Lower lobe of right lung (tissue), 2 donors: ENCODE results near the gene IQGAP2. TPM values are rescaled to one million over a fixed set of nuclear protein-coding genes. Genes with fewer than 3 reads are reported as not detected.

Experiments used
- ATAC-seq, 2 donors: fragments of 200-7000 bp; cut with Tn5 transposase; one replicate each; pipeline ENCODE4 v1.9.1; 2020 to 2022; ENCODE audit warnings: mild to moderate bottlenecking in 2 of 2, moderate library complexity in 2 of 2
- DNase-seq: peaks from one replicate; pipeline ENCODE4 v3.0.0-alpha.2; 2020
- H3K27ac ChIP-seq: fragments of 200-600 bp; one replicate; pipeline ENCODE4 v1.8.0; 2022
- H3K27me3 ChIP-seq: fragments of 200-600 bp; one replicate; pipeline ENCODE4 v1.8.0; 2022; ENCODE audit warnings: low read depth
- H3K36me3 ChIP-seq: fragments of 200-600 bp; one replicate; pipeline ENCODE4 v1.8.0; 2022; ENCODE audit warnings: mild to moderate bottlenecking
- H3K4me1 ChIP-seq: fragments of 200-600 bp; one replicate; pipeline ENCODE4 v1.8.0; 2022
- H3K4me3 ChIP-seq: fragments of 200-600 bp; one replicate; pipeline ENCODE4 v1.8.0; 2022; ENCODE audit warnings: mild to moderate bottlenecking
- H3K9me3 ChIP-seq: fragments of 200-600 bp; one replicate; pipeline ENCODE4 v1.8.0; 2022
- intact Hi-C: fragments of 100-400 bp; cut with DNase I; formaldehyde crosslinking; loops from one replicate; pipeline ENCODE4 v1.11.0; 2022
- total RNA-seq: library from RNA; stranded (reverse); fragmentation: NEBNext Ultra II Directional; extraction: Animal tissue kit (Norgen Biotek cat#: 25700); gene quantifications from one replicate; pipeline ENCODE4 v1.2.1, GENCODE V29; 2021
- TF ChIP-seq, protein P1 (sequence below): fragments of 200-600 bp; IDR thresholded peaks from one replicate; pipeline ENCODE4 v1.8.0; 2022; ENCODE audit warnings: antibody characterized with exemption, mild to moderate bottlenecking
- donor health status: DM: no; HTN: yes; CAD: no; lungs with severe emphysema.

IQGAP2 gene
- total RNA-seq, 1 donor from 2014 or later: 42.0 TPM

DNA sequence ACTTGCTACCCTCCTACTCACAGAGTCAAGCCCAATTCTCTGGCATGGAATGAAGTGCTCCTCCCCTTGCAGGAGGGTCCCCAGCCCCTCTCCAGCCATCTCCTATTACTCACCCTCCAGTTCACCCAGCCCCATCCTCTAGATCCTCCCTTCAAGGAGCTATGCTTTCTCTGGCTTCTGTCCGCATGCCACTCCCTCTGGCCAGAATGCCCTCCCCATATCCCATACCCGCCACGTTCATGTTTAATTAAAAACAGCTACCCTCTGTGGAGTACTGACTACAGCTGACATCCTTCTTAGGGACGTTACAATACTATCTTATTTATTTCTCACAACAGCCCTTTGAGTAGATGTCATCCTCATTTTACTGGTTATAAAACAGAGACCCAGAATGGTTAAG is 315.8 kb downstream of the IQGAP2 start:
- H3K9me3 ChIP-seq: no peaks in the 10 kb centered on the region
- H3K4me1 ChIP-seq: peaks cover 32% of the 10 kb centered on the region
- H3K4me3 ChIP-seq: no peak overlapping the region
- ATAC-seq (no peak), DNase-seq (no peak)
- TF ChIP-seq, protein P1, sequence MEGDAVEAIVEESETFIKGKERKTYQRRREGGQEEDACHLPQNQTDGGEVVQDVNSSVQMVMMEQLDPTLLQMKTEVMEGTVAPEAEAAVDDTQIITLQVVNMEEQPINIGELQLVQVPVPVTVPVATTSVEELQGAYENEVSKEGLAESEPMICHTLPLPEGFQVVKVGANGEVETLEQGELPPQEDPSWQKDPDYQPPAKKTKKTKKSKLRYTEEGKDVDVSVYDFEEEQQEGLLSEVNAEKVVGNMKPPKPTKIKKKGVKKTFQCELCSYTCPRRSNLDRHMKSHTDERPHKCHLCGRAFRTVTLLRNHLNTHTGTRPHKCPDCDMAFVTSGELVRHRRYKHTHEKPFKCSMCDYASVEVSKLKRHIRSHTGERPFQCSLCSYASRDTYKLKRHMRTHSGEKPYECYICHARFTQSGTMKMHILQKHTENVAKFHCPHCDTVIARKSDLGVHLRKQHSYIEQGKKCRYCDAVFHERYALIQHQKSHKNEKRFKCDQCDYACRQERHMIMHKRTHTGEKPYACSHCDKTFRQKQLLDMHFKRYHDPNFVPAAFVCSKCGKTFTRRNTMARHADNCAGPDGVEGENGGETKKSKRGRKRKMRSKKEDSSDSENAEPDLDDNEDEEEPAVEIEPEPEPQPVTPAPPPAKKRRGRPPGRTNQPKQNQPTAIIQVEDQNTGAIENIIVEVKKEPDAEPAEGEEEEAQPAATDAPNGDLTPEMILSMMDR: no peak
- no peak overlapping the region for H3K27ac ChIP-seq
- peaks cover 33% of the 10 kb centered on the region for H3K27me3 ChIP-seq
- H3K36me3 ChIP-seq: no peaks in the 10 kb centered on the region
- intact Hi-C loops: no loop called here

DNA sequence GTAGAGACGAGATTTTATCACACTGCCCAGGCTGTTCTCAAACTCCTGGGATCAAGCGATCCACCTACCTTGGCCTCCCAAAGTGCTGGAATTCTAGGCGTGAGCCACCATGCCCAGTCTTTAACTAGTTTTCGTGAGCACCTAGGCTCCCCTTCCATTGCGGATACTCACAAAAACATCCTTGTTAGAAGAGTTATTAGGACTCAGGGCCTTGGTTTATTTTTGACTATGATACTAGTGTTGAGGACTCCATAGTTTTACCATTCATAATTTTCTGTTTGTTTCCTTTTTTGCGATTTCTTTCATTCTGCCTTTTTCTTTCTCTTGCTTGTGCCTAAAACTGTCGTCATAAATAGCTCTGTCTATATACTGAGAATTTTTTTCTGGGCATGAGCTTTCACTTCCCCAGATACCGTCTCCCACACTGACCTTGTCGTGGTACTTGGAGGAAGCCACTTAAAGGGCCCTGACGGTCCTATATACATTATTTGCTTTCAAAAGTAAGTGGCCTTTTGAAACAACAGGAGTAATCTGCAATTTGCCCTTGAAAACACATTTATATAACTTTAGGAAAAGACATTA is 318.0 kb downstream of the IQGAP2 start:
- H3K27ac ChIP-seq: no peak overlapping the region
- DNase-seq (no peak), ATAC-seq (no peak)
- H3K9me3 ChIP-seq: no peaks in the 10 kb centered on the region
- peaks cover 21% of the 10 kb centered on the region for H3K4me1 ChIP-seq
- TF ChIP-seq, protein P1: no peak
- intact Hi-C loops: no loop called here
- peaks cover 14% of the 10 kb centered on the region for H3K27me3 ChIP-seq
- no peak overlapping the region for H3K4me3 ChIP-seq
- no peaks in the 10 kb centered on the region for H3K36me3 ChIP-seq

DNA sequence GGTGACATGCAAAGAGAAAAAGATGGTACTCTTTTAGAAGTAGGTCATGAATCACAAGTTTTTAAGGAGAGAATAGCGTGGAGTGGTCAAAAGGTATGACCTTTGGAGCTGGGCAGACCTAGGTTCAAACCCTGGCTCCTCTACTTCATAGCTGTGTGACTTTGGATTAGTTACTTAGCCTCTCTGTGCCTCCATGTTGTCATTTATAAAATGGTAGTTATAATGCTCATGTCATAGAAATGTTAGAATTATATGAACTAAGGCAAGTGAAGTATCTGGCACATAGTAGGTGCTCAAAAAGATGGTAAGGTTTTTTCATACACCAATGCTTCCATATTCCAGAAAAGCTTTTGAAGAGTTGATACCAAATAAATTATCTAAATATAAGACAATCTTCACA is 320.2 kb downstream of the IQGAP2 start:
- Histone ChIP-seq H3K36me3 (no peaks in the 10 kb centered on the region), H3K4me1 (peaks cover 6% of the 10 kb centered on the region), H3K9me3 (no peaks in the 10 kb centered on the region), H3K27ac (no peak overlapping the region), H3K4me3 (no peak overlapping the region), H3K27me3 (no peaks in the 10 kb centered on the region)
- DNase-seq: no peak
- TF ChIP-seq, protein P1: no peak
- intact Hi-C loops: no loop called here
- ATAC-seq: no peak

DNA sequence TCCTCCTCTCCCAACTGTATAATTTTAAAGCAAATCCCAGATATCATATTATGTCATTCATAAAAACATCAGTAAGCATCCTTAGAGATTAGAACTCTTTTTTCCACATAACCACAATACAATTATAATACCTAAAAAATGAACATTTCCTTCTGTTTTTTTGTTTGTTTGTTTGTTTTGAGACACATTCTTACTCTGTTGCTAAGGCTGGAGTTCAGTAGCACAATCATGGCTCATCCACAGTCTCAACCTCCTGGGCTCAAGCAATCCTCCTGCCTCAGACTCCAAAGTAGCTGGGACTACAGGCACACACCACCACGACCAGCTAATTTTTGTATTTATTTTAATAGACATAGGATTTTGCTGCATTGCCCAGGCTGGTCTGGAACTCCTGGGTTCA is 320.8 kb downstream of the IQGAP2 start:
- H3K4me1 ChIP-seq: peaks cover 6% of the 10 kb centered on the region
- H3K9me3 ChIP-seq: no peaks in the 10 kb centered on the region
- no peak for ATAC-seq
- H3K4me3 ChIP-seq: no peak overlapping the region
- no peaks in the 10 kb centered on the region for H3K36me3 ChIP-seq
- TF ChIP-seq, protein P1: no peak
- no peak for DNase-seq
- intact Hi-C loops: no loop called here
- no peak overlapping the region for H3K27ac ChIP-seq
- no peaks in the 10 kb centered on the region for H3K27me3 ChIP-seq

DNA sequence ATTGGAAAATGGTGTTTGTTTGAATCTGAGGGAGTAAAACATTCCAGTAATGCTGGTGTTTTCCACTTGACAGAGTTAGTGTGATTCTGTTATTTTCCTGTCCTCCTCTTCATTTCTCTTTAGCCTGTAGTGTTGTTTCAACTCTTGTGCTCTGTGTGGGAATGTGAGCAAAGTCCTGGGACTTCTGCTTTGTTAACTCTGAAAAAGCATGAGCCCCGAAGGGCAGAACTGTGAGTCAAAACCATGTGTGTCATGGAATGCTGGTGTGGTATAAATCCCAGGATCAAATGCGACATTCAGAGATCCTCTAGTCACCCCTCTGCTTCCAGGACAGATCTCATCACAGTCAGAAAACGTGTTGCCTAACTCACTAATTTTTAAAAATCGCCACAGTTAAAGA is 321.8 kb downstream of the IQGAP2 start:
- intact Hi-C loops: no loop called here

More for the DNA sequence above, 321.8 kb downstream of the IQGAP2 start:
- Histone ChIP-seq H3K4me1 (peaks cover 6% of the 10 kb centered on the region), H3K27ac (no peak overlapping the region), H3K9me3 (peaks cover 6% of the 10 kb centered on the region), H3K27me3 (no peaks in the 10 kb centered on the region), H3K4me3 (no peak overlapping the region), H3K36me3 (no peaks in the 10 kb centered on the region)
- DNase-seq (no peak), ATAC-seq (no peak)
- TF ChIP-seq, protein P1: no peak
